Astrocyte of the cerebellum (primary cell): ENCODE results near the gene CKAP5.

Source experiments
- DNase-seq: peaks from one replicate; pipeline ENCODE4 v3.0.0-alpha.2; 2011; ENCODE audit warnings: low read depth
- H3K4me3 ChIP-seq: 2 replicates; pipeline ENCODE4 v1.5.1; 2011; ENCODE audit warnings: mild to moderate bottlenecking, low read depth, low read length, moderate library complexity
- CTCF ChIP-seq: IDR thresholded peaks from 2 replicates; pipeline ENCODE4 v1.5.1; 2012; ENCODE audit warnings: low read length, low read depth, moderate library complexity, mild to moderate bottlenecking; ENCODE audit errors: missing control alignments
- in situ Hi-C: cut with HindIII; loops from 2 replicates; pipeline ENCODE4 v1.10.0; 2017; ENCODE audit warnings: low sequenced_read_pairs

The CKAP5 gene

GRCh38 chr11:46727952-46728658 is 118.0 kb downstream of the CKAP5 start:
- H3K4me3 ChIP-seq: no peak overlapping the region
- no peak for TF ChIP-seq CTCF
- no peak for DNase-seq
- in situ Hi-C loops: no loop called here

DNA sequence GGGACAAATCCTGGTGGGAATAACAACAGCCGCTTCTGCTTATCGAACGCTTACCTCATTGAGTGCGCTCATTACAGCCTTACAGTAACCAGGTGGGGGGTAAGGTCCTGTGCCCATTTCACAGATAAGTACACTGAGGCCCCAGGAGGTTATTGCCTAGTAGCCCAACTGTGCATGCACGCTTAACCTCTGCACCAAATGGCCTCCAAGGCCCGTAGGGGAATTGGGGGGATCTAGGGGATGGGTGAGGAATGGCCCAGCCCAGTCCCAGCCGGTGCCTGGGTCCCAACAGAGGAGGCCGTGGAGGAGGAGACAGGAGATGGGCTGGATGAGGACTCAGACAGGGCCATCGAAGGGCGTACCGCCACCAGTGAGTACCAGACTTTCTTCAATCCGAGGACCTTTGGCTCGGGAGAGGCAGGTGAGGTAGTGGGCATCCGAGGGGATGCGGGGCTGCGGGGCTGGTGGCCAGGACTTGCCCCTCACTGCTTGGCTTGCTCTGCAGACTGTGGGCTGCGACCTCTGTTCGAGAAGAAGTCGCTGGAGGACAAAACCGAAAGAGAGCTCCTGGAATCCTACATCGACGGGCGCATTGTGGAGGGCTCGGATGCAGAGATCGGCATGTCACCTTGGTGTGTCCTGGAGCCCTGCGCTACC is 119.7 kb downstream of the CKAP5 start:
- in situ Hi-C loops: no loop called here

GRCh38 chr11:46725338-46726205 is 120.5 kb downstream of the CKAP5 start:
- no peak for DNase-seq
- no peak for TF ChIP-seq CTCF
- no peak overlapping the region for H3K4me3 ChIP-seq
- in situ Hi-C loops: no loop called here

More for the DNA sequence above, 119.7 kb downstream of the CKAP5 start:
- no peak for DNase-seq
- no peak for TF ChIP-seq CTCF
- H3K4me3 ChIP-seq: no peak overlapping the region

- no peak for DNase-seq
- no peak overlapping the region for H3K4me3 ChIP-seq
- no peak for TF ChIP-seq CTCF
- in situ Hi-C loops: no loop called here
These were observed 122.0 kb downstream of the CKAP5 start for GRCh38 chr11:46724088-46724487.

DNA sequence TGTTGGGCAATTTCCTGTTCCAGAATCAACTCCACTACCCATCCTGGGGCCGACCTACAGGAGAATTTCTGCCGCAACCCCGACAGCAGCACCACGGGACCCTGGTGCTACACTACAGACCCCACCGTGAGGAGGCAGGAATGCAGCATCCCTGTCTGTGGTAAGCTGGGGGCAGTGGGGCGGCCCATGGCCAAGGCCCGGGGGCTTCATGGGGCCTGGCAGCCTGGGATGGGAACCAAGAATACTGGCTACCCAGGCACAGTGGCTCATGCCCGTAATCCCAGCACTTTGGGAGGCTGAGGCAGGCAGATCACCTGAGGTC is 122.8 kb downstream of the CKAP5 start:
- no peak for TF ChIP-seq CTCF
- in situ Hi-C loops: no loop called here
- H3K4me3 ChIP-seq: no peak overlapping the region
- DNase-seq: no peak

GRCh38 chr11:46722566-46723358 is 123.3 kb downstream of the CKAP5 start:
- DNase-seq: no peak
- H3K4me3 ChIP-seq: no peak overlapping the region
- in situ Hi-C loops: no loop called here
- TF ChIP-seq CTCF: no peak
